Inferior parietal cortex (tissue), 1 donor: ENCODE measurements around the gene CNDP2.
A peak's percentile ranks its signal among the peaks of the same experiment; 100 is the strongest.
"Not testable (repeated sequence)": the region's sequence is repeated elsewhere in the genome, so short reads cannot be mapped to it uniquely, and the experiment has no call there.

Experiments
- DNase-seq: peaks from one replicate; pipeline ENCODE4 v3.0.0-alpha.2; 2016; ENCODE audit errors: extremely low spot score

Gene CNDP2

DNA sequence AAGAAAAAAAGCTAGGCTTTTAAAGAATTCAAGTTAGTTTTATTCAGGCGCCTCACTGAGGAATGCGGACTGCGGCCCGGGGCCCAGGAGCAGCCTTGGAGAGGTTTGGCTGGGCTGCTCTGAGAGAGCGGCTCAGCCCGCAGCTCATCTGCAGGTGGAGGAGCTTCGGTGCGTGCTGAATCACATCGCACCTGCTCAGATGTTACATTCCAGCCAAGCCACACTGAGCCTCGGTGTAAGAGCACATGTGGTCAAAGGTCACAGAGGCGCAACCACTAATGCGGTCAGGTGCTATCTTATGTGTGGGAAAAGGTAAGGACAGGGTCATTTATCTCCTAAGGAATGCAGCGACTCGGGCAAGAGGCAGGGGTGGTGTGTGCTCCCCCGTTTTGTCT is 21.1 kb downstream of the CNDP2 start:
- DNase-seq: no peak

DNA sequence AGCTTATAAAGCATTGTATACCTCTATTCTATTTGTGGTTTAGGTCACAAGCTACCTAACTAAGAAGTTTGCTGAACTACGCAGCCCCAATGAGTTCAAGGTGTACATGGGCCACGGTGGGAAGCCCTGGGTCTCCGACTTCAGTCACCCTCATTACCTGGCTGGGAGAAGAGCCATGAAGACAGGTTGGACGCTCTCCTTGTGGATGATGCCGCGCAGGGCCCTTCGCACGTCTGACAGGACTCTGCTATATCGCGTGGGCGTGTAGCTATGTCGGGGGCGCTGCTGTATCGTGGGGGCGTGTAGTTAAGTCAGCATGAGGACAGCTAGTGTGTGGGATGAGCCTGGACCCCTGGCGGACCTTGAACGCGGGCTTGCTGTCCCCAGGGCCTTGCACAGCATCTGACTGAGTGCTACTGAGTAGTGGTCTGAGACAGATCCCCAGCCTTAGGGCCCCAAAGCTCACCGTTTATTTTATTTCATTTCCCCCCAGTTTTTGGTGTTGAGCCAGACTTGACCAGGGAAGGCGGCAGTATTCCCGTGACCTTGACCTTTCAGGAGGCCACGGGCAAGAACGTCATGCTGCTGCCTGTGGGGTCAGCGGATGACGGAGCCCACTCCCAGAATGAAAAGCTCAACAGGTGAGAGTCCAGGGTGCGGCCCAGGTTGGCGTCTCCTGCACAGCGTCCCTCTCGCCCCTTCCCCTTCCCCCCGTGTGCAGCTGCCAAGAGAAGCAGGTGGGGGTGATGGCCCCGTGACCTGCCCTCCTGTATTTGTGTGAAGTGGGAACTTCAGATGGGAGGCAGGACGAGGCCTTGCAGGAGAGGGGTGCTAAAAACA is 22.5 kb downstream of the CNDP2 start:
- no peak for DNase-seq

DNA sequence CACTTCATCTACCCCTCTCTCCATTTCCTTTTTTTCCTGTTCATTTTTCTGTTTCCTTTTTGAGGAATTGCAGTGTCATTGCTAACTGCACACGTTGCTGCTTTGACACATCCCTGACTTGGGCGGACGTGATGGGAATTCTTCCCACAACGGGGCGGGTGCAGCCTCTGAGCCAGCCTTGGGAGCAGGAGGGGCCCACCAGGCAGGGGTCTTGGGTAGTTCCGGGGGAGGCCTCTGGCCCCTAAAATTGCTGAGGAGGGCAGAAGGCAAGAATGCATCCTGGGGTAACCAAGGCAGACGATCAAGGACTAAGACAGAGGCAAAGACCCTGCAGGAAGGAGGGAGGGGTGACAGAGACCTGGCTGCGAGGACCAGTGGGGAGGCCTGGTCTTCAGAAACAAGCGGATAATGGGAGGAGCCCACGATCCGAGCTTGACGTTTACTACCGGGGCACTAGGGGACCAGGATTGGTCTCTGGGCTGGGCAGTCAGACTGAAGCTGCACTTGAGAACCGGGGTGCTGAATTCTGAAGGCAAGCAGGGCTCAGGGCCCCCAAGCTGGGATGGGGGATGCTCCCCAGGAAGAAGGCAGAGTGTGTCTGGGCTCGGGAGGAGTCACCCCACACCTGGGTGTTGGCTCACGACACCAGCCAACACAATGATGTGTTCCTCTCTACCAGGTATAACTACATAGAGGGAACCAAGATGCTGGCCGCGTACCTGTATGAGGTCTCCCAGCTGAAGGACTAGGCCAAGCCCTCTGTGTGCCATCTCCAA is 23.3 kb downstream of the CNDP2 start:
- no peak for DNase-seq

DNA sequence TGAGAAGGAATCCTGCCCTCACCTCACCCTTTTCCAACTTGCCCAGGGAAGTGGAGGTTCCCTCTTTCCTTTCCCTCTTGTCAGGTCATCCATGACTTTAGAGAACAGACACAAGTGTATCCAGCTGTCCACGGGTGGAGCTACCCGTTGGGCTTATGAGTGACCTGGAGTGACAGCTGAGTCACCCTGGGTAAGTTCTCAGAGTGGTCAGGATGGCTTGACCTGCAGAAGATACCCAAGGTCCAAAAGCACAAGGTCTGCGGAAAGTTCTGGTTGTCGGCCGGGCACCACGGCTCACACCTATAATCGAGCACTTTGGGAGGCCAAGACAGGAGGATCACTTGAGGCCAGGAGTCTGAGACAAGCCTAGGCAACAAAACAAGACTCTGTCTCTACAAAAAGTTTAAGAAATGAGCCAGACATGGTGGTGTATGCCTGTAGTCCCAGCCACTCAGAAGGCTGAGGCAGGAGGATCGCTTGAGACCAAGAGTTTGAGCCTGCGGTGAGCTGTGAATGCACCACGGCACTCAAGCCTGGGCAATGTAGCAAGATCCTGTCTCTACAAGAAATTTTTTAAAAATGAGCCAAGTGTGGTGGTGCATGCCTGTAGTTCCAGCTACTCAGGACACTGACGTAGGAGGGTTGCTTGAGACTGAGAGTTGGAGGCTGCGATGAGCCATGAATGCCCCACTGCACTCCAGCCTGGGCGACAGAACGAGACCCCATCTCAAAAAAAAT is 24.1 kb downstream of the CNDP2 start:
- no peak for DNase-seq

DNA sequence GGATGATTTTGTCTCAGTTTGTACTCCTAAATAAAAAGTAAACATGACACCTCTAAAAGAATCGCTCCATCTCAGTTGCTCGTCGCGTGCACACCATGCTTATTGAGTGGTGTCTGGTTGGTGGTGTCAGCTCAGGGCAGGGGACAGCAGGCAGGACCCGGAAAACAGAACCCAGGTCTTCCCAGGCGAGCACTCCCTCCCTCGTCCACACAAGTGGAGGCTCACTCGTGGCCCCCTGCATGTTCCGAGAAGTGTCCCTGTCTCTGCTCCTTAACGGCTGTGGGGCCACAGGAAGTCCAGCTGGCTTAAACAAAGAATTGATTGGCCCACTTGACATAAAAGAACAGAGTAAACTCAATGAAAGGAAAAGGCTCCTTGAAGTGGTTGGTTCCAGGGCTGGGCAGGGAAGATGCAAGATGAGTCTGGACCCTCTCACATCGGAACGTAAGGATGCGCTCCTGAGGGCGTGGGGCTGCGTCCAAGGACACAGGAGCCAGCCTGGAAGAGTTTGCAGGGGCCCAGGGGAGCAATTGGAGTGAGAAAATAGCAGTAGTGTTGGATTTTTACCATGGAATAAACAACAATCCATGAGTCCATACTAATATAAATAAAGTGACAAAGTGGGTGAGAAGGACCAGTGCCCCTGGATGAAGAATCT is 25.0 kb downstream of the CNDP2 start:
- no peak for DNase-seq

DNA sequence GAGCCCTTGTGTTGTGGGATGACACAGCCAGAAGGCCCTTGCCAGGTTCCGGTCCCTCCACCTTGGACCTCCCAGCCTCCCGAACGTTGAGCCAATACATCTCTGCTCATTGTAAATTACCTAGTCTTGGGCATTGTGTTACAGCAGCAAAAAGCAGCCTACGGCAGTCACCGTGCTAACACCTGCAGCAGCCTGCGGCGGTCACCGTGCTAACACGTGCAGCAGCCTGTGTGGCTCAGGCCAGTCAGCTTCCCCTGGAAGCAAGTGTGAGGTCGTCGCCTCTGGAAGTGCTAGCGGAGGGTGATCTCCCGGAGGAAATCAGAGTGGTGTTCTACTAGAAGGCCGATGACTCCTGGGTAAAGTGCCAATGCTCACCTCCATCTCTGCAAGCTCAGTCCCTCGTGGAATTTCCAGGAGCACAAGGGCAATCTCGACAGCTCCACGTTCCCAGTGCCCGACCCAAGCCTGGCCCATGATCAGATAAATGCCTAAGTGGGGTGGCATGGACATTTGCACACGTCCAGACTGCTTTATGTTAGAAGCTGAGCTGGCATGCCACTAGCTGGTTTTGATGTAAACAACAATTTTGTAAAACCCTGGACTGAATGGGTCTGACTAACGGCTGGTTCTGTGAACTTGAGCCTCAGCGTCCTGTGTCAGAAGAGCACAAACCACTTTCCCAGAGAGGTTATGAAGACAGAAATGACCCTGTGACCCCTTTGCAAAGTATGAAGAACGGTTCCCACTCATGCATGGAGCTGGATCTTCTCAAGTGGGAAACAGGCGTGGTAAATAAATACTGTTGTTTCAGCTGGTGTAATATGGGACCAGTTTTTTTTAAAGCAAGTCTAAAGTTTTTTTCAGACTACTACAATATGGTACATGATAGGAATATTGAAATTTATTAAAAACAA is 26.7 kb downstream of the CNDP2 start:
- no peak for DNase-seq

DNA sequence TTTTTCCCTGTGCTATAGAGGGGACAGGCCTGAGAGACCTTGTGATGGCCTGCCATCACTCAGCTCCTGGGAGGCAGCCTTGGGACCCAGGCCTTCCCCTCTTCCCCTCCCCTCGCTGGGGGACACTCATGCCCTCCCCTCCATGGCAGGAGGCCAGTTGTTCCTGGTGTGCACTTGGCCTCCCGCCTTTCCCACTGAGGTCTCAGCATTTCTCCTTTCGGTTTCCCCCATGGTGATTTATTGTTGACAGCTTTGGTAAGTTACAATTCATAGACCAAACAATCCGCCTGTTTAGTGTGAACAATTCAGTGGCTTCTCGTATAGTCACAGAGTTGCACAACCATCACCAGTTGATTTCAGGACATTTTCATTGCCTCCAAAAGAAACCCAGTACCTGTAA is 27.9 kb downstream of the CNDP2 start:
- DNase-seq: no peak

DNA sequence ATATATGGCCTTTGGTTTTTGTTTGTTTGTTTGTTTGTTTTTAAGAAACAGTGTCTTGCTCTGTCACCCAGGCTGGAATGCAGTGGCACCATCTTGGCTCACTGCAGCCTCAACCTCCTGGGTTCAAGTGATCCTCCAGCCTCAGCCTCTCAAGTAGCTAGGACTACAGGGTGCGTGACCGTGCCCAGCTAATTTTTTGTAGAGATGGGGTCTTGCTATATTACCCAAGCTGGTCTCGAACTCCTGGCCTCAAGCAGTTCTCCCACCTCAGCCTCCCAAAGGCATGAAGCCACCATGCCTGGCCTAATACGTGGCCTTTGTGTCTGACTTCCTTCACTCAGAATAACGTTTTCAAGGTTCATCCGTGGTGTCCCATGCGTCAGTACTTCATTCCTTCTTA is 28.8 kb downstream of the CNDP2 start:
- not testable (repeated sequence) for DNase-seq

DNA sequence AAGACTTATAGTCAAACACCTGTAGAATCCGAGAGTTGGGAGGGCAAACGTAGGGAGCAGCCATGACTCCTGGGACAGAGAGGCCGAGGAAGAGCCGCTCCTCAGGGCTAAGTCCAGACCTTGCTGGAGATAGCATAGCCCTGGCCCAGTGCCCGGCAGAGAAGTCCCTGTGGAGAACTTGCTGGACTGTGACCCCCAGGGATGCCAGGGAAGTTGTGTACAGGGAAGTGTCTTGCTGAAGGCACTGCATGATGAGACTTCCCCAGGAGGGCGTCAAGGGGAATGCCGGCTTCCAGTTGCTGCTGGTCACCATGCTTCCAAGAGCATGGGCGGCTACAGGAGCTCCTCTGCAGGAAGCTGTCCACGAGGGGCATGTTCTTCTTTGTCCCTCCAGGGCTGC is 29.6 kb downstream of the CNDP2 start:
- DNase-seq: no peak

DNA sequence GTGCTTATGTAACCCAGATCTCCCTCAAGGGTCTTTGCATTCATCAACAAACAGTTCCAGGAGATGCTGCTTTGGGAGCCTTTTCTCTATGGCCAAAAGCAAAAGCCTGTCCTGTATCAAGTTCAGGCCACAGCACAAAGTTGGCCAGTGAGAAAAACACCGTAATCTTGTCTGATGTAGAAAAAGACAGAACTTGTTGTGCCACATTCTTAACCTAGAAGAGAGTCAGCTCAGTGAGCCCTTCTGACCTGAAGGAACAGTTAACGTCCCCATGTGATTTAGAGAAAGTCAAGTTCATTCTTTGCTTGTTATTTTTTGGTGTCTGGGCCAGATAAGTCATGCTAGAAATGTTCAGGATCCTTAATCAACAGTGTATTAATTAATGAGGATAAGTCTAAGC is 30.3 kb downstream of the CNDP2 start:
- no peak for DNase-seq

DNA sequence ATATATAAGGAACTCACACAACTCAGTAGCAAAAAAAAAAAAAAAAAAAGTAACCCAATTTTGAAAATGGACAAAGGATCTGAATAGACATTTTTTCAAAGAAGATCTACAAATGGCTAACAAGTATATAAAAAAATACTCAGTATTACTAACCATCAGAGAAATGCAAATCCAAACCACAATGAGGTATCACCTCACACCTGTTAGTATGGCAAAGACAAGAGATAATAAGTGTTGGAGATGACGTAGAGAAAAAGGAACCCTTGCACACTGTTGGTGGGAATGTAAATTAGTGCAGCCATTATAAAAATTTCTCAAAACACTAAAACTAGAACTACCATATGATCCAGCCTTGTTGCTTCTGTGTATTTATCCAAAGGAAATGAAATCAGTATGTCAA is 32.3 kb downstream of the CNDP2 start:
- DNase-seq: no peak

DNA sequence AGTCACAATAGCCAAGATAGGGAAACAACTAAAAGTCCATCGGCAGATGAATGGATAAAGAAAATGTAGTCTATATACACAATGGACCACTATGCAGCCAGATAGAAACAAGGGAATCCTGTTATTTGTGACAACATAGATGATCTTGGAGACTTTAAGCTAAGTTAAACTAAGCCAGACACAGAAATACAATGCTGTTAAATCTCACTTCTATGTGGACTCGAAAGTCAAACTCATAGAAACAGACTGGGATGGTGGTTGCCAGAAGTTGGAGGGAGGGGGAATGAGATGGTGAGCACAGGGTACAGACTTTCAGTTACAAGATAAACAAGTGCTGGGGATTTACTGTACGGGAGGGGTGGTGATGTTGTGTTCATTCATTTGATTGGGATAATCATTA is 32.8 kb downstream of the CNDP2 start:
- no peak for DNase-seq

DNA sequence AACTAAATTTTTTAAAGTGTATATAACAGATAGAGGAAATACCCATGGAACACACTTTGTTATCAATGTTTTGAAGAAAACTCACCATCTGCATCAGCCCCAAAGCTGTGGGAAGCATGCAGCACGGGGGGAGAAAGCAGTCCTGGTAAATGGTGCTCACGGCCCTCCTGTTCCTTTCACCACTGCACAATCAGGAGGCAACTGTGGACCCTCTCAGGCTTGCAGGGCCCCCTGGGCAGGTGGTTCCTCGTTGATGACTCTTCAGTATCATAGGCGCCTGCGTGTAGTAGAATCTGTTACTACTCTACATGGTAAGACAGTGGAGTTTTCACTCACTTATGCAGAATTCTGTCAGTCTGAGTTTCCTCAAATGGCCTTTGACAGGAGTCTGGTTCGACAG is 33.2 kb downstream of the CNDP2 start:
- DNase-seq: no peak

DNA sequence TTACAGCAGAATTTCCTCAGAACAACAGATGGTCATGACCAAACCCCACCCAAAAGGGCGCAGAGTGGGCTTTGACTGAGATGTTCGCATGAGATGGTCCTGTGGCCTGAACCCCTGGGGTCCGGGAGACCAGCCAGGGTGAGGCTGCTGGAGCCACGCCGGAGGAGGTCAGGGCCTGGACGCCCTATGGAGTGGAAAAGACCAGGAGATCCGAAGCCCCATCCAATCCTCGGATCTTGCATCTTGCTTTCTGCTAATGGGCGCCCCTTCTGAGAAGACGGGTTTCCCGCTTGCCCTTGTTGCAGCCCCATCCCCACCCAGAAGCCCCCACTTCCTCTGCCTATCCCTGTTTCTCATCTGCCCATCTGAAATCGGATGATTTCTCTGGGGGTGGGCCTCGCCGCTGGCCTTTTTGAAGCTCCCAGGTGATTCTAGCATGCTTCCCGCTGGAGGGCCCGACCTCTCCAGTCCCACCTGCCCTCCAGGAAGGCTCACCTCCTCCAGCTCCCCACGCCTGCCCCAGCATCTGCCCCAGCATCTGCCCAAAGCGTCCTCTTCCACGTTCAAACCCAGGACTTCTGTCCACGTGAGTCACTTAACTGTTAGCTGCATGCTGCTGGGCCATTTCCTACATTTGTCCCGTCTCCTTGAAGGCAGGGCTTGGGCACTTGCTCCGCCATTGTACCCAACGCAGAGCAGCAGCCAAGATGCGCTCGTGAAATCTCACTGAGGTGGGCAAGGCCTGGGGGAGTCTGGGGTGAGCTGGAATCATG is 33.8 kb downstream of the CNDP2 start:
- DNase-seq: no peak

DNA sequence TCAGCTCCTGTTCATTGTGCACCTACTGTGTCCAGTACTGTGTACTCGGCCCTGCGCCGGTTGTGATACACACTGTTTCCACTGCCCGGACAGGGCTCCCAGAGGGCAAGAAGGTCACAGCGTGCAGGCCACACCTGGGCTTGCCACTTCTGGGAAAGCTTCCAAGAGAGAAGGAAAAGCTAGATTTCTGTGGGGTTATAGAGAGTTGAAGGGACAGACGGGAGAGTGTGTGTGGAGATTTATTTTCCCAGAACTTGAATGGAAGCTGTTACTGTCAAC is 34.4 kb downstream of the CNDP2 start:
- no peak for DNase-seq

DNA sequence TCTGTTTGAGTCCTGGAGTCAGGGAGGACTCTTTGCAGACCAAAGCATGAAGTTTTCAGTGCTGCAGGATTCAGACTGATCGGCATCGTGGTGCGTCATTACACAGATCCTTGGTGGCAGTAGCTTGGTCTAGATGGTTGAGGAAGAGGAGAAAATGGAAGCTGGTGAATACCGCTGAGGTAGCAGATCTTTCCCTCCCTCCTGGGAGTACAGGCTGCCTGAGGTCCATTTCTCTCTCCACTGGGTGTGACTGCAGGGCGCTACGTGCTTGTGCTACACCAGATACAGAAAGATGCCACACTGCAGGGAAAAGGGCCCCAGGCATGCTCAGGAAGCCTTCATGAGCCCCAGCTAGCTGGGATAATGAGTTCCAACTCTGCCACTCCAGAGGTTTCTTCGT is 34.9 kb downstream of the CNDP2 start:
- DNase-seq: no peak

DNA sequence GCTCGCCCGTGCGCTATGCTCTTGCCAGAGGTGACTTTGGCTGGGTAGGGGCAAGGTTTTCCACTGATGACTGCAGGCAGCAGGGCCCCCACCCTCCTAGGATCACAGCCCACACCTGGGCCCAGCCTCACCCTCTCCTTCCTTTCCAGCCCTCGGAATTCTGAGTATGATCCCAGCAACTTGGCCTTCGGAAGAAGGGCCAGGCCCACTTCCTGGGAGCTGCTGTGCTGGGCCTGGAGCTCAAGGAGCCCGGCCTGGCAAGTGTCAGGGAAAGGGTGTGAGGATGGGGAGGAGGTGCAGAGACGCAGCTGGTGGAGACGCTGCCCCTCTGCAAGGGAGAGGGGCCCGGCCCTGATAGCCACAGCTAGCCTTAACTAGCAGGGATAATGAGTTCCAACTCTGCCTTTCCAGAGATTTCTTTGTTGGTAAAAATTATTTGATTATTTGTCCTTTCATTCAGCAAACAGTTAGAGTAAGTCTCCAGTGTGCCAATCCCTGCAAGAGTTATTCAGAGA is 36.4 kb downstream of the CNDP2 start:
- no peak for DNase-seq

DNA sequence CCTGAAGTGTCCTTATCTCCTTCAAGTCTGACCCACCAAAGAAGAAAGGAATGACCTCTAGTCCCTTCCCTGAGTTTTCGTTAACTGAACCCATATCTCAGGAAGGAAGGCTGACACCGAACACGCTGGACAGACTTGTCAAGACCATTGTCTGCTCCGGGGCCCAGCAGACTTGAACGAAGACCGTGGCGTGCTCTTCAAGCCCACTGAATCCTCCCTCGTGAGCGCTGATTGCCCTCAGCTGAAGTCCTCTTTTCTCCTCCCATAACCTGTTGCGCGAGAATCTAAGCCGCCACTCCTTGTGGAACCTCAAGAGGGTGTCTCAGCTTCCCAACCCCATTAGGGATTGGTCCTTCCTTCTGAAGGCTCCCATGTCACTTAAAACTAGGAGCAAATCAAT is 37.5 kb downstream of the CNDP2 start:
- DNase-seq: no peak

DNA sequence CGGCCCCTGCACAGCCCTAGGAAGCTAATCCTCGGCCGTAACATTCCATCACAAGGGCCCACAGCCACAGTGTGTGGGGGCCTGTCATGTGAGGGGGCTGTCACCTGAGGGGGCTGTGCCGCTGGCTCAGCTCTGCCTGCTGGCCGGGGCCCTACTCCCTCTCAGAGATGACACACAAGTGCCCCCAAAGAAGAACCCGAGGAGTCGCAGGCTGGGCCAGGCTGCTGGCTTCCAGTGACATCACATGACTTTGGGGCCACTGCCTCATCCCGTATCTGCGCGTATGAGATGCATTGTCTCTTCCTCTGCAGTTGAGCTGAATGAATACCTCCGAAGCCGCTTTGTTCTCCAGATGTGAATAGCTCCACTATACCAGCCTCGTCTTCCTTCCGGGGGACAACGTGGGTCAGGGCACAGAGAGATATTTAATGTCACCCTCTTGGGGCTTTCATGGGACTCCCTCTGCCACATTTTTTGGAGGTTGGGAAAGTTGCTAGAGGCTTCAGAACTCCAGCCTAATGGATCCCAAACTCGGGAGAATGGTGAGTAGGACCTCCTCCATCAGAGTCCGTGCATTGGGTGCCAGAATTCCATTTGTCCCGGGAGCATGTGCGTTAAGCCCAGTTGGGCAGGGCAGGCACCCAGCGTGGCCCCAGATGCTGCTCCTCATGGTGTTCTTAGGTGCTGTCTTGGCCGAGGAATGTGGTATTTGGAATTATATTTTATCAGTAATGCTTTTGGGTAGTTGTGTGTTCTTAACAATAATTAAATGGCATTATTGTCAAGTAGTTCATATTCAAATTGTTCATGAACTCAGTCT is 38.2 kb downstream of the CNDP2 start, which contains the start of gene CNDP1:
TSS of gene CNDP1 (plus strand) at position 351 of the 820 bp plus-strand sequence. CDS start at position 519, 168 bp downstream.
- DNase-seq: peak; percentile 74
